HG02852 (cell line): ENCODE measurements around the gene CATSPERE.
A peak's percentile ranks its signal among the peaks of the same experiment; 100 is the strongest.

Experiments
- ATAC-seq: cut with Tn5 transposase; IDR thresholded peaks from one replicate; pipeline ENCODE4 v1.9.1; 2021; ENCODE audit warnings: mild to moderate bottlenecking, moderate library complexity; ENCODE audit not compliant: unreplicated experiment

CATSPERE gene

GRCh38 chr1:244461245-244462071, at the start of gene CATSPERE:
CATSPERE (plus strand) TSS chr1:244461273; CDS start chr1:244461430, 157 bp downstream.
- ATAC-seq = peak; percentile 98

GRCh38 chr1:244412176-244412575, 48.9 kb upstream of the CATSPERE start:
- ATAC-seq = no peak

GRCh38 chr1:244413736-244414135, 47.3 kb upstream of the CATSPERE start:
- ATAC-seq = no peak

GRCh38 chr1:244414543-244414942, 46.5 kb upstream of the CATSPERE start:
- no peak for ATAC-seq

- no peak for ATAC-seq
Measured at GRCh38 chr1:244419024-244419423, 42.0 kb upstream of the CATSPERE start.

GRCh38 chr1:244422174-244422573, 38.9 kb upstream of the CATSPERE start:
- no peak for ATAC-seq

GRCh38 chr1:244424649-244425334, 36.3 kb upstream of the CATSPERE start:
- no peak for ATAC-seq

GRCh38 chr1:244427647-244428046, 33.4 kb upstream of the CATSPERE start:
- ATAC-seq = no peak

GRCh38 chr1:244429818-244430217, 31.3 kb upstream of the CATSPERE start:
- ATAC-seq = no peak

- ATAC-seq = no peak
Measured at GRCh38 chr1:244431166-244431565, 29.9 kb upstream of the CATSPERE start.

- ATAC-seq = no peak
Measured at GRCh38 chr1:244435562-244436205, 25.4 kb upstream of the CATSPERE start.

GRCh38 chr1:244436336-244437085, 24.6 kb upstream of the CATSPERE start:
- no peak for ATAC-seq

GRCh38 chr1:244437086-244437468, 24.0 kb upstream of the CATSPERE start:
- no peak for ATAC-seq

- no peak for ATAC-seq
Measured at GRCh38 chr1:244439391-244440032, 21.6 kb upstream of the CATSPERE start.

GRCh38 chr1:244442850-244443249, 18.2 kb upstream of the CATSPERE start:
- ATAC-seq = no peak

- no peak for ATAC-seq
Measured at GRCh38 chr1:244444854-244445253, 16.2 kb upstream of the CATSPERE start.

GRCh38 chr1:244445320-244446181, 15.5 kb upstream of the CATSPERE start:
- ATAC-seq = no peak

GRCh38 chr1:244447024-244447423, 14.0 kb upstream of the CATSPERE start:
- ATAC-seq = no peak

- ATAC-seq = no peak
Measured at GRCh38 chr1:244447552-244447951, 13.5 kb upstream of the CATSPERE start.
